ENCODE results near the gene STAT1.

STAT1 gene

GRCh38 chr2:190947711-190948251, 66.2 kb downstream of the STAT1 start:
- DNase-seq (ENCODE audit: low spot score in 2 of 2) (no peak), ATAC-seq (replicated peaks; ENCODE audit: extremely low read depth, poor library complexity, severe bottlenecking) (peak; percentile 84)
- Mint-ChIP-seq H3K36me3 (ENCODE audit: insufficient read depth) (no peaks in the 10 kb centered on the region), H3K27me3 (no peaks in the 10 kb centered on the region), H3K4me3 (peak overlapping the region; percentile 30), H3K9me3 (no peaks in the 10 kb centered on the region), H3K27ac (ENCODE audit: low read depth) (peak overlapping the region; percentile 55), H3K4me1 (peaks cover 12% of the 10 kb centered on the region)

DNA sequence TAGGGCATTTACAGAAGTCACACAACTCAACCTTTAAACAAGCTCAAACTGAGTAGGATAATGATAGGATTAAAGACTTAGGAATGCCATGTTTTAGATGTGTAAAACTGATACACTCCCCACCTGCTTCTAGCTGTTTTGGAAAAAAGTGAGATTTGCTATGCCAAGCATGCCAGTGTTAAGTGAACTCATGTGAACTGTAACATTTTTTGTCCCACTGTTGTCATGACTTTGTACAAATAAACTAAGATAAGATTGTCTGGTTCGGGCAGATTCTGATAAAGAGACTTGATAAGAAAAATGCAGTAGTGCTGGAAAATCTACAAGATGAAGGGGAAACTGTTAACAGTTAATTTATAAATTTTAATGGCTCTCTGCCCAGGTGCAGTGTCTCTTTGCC, 66.8 kb downstream of the STAT1 start:
- Mint-ChIP-seq H3K4me1 (peaks cover 12% of the 10 kb centered on the region), H3K4me3 (no peak overlapping the region), H3K27me3 (no peaks in the 10 kb centered on the region), H3K9me3 (no peaks in the 10 kb centered on the region), H3K27ac (ENCODE audit: low read depth) (no peak overlapping the region), H3K36me3 (ENCODE audit: insufficient read depth) (no peaks in the 10 kb centered on the region)
- no peak for DNase-seq (ENCODE audit: low spot score in 2 of 2)
- ATAC-seq (replicated peaks; ENCODE audit: extremely low read depth, poor library complexity, severe bottlenecking), result no peak

- DNase-seq (ENCODE audit: low spot score in 2 of 2) (no peak), ATAC-seq (replicated peaks; ENCODE audit: extremely low read depth, poor library complexity, severe bottlenecking) (no peak)
- Mint-ChIP-seq H3K9me3 (no peaks in the 10 kb centered on the region), H3K4me1 (peaks cover 12% of the 10 kb centered on the region), H3K4me3 (no peak overlapping the region), H3K27me3 (no peaks in the 10 kb centered on the region), H3K36me3 (ENCODE audit: insufficient read depth) (peaks cover 2% of the 10 kb centered on the region), H3K27ac (ENCODE audit: low read depth) (no peak overlapping the region)
Measured at GRCh38 chr2:190943706-190944105, 70.3 kb downstream of the STAT1 start.

DNA sequence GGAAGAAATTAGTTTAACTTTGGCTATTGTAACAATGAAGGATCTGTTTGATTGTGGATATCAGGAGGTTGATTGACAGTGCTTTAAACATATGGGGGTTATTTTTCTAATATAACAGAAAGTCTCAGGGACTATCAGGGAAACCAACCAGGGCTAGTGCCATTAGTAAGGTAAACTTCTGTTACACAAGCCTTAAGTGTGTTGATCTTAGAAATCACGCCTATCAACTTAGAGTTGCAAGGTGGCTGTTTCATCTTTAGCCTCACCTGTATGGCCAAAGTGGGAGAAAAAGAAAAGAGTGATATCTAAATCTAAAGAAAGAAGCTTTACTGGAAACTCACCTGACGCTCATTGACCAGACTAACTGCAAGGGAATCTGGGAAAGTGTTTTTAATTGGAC, 71.3 kb downstream of the STAT1 start:
- DNase-seq (ENCODE audit: low spot score in 2 of 2) (no peak), ATAC-seq (replicated peaks; ENCODE audit: extremely low read depth, poor library complexity, severe bottlenecking) (no peak)
- Mint-ChIP-seq H3K27ac (ENCODE audit: low read depth) (no peak overlapping the region), H3K27me3 (no peaks in the 10 kb centered on the region), H3K9me3 (no peaks in the 10 kb centered on the region), H3K36me3 (ENCODE audit: insufficient read depth) (peaks cover 2% of the 10 kb centered on the region), H3K4me1 (peaks cover 9% of the 10 kb centered on the region), H3K4me3 (no peak overlapping the region)

- Mint-ChIP-seq H3K27ac (ENCODE audit: low read depth) (no peak overlapping the region), H3K9me3 (no peaks in the 10 kb centered on the region), H3K4me1 (peaks cover 3% of the 10 kb centered on the region), H3K4me3 (no peak overlapping the region), H3K36me3 (ENCODE audit: insufficient read depth) (peaks cover 4% of the 10 kb centered on the region), H3K27me3 (no peaks in the 10 kb centered on the region)
- DNase-seq (ENCODE audit: low spot score in 2 of 2) (no peak), ATAC-seq (replicated peaks; ENCODE audit: extremely low read depth, poor library complexity, severe bottlenecking) (no peak)
Measured at GRCh38 chr2:190941571-190941970, 72.4 kb downstream of the STAT1 start.

- H3K4me3 Mint-ChIP-seq, result no peak overlapping the region
- no peaks in the 10 kb centered on the region for H3K9me3 Mint-ChIP-seq
- no peaks in the 10 kb centered on the region for H3K4me1 Mint-ChIP-seq
- no peak overlapping the region for H3K27ac Mint-ChIP-seq (ENCODE audit: low read depth)
- DNase-seq (ENCODE audit: low spot score in 2 of 2), result no peak
- H3K27me3 Mint-ChIP-seq, result no peaks in the 10 kb centered on the region
- ATAC-seq (replicated peaks; ENCODE audit: extremely low read depth, poor library complexity, severe bottlenecking), result no peak
- peaks cover 4% of the 10 kb centered on the region for H3K36me3 Mint-ChIP-seq (ENCODE audit: insufficient read depth)
Measured at GRCh38 chr2:190940454-190940853, 73.5 kb downstream of the STAT1 start.

DNA sequence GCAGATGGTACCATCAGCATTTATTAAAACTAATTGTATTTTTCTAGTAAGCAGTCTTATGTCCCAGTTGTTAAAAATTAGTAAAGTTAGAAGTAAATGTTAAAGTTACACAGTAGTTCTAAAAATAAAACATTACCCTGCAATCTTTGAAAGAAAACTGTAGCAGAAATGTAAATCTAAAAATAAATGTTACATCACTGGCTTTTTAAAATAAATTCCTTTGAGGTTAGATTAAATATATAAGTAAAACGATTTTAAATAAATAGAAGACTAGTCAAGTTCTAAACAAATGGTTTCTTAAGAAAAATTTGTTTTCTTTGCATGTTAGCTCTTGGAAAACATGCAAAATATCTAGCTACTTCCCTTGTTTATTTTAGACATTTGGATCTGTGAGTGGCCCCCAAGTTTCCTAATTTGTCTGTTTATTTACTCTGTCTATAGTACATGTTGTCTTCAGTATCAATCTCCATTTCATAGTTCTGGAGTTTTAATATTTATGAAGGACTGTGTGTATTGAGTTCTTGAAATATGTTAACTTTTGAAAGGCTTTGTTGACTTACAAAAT, 75.1 kb downstream of the STAT1 start:
- Mint-ChIP-seq H3K4me1 (no peaks in the 10 kb centered on the region), H3K4me3 (no peak overlapping the region), H3K27ac (ENCODE audit: low read depth) (peak overlapping the region; percentile 36), H3K9me3 (no peaks in the 10 kb centered on the region), H3K36me3 (ENCODE audit: insufficient read depth) (peaks cover 8% of the 10 kb centered on the region), H3K27me3 (no peaks in the 10 kb centered on the region)
- DNase-seq (ENCODE audit: low spot score in 2 of 2) (no peak), ATAC-seq (replicated peaks; ENCODE audit: extremely low read depth, poor library complexity, severe bottlenecking) (no peak)

GRCh38 chr2:190935054-190935453, 78.9 kb downstream of the STAT1 start:
- peaks cover 20% of the 10 kb centered on the region for H3K36me3 Mint-ChIP-seq (ENCODE audit: insufficient read depth)
- H3K27me3 Mint-ChIP-seq, result no peaks in the 10 kb centered on the region
- DNase-seq (ENCODE audit: low spot score in 2 of 2) (no peak), ATAC-seq (replicated peaks; ENCODE audit: extremely low read depth, poor library complexity, severe bottlenecking) (no peak)
- no peaks in the 10 kb centered on the region for H3K9me3 Mint-ChIP-seq
- H3K4me1 Mint-ChIP-seq, result peaks cover 6% of the 10 kb centered on the region
- H3K27ac Mint-ChIP-seq (ENCODE audit: low read depth), result no peak overlapping the region
- H3K4me3 Mint-ChIP-seq, result no peak overlapping the region

DNA sequence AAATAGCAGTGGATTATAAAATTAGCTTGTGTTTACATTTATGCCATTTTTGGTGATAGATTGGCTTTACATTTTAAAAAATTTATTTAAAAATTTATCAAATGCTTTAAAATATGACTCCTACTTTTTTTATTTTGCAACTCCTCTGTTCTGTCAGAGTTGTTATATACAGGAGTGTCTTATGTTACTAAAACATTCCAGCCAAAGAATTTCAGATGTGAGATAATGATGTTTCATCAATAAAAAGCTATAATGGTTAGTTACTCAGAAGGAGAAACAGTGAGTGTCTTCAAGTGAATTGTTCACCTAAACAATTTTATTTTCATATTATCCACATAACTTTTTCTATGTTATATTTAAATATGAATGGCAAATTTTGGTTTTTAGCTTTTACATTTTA, 80.6 kb downstream of the STAT1 start:
- no peak for ATAC-seq (replicated peaks; ENCODE audit: extremely low read depth, poor library complexity, severe bottlenecking)
- Mint-ChIP-seq H3K4me1 (peaks cover 6% of the 10 kb centered on the region), H3K27me3 (no peaks in the 10 kb centered on the region), H3K36me3 (ENCODE audit: insufficient read depth) (peaks cover 32% of the 10 kb centered on the region), H3K9me3 (no peaks in the 10 kb centered on the region), H3K27ac (ENCODE audit: low read depth) (no peak overlapping the region), H3K4me3 (no peak overlapping the region)
- DNase-seq (ENCODE audit: low spot score in 2 of 2), result no peak

- Mint-ChIP-seq H3K27ac (ENCODE audit: low read depth) (no peak overlapping the region), H3K4me3 (no peak overlapping the region), H3K36me3 (ENCODE audit: insufficient read depth) (peaks cover 38% of the 10 kb centered on the region), H3K9me3 (no peaks in the 10 kb centered on the region), H3K27me3 (no peaks in the 10 kb centered on the region), H3K4me1 (peaks cover 6% of the 10 kb centered on the region)
- ATAC-seq (replicated peaks; ENCODE audit: extremely low read depth, poor library complexity, severe bottlenecking) (no peak), DNase-seq (ENCODE audit: low spot score in 2 of 2) (no peak)
Measured at GRCh38 chr2:190932514-190932913, 81.5 kb downstream of the STAT1 start.

DNA sequence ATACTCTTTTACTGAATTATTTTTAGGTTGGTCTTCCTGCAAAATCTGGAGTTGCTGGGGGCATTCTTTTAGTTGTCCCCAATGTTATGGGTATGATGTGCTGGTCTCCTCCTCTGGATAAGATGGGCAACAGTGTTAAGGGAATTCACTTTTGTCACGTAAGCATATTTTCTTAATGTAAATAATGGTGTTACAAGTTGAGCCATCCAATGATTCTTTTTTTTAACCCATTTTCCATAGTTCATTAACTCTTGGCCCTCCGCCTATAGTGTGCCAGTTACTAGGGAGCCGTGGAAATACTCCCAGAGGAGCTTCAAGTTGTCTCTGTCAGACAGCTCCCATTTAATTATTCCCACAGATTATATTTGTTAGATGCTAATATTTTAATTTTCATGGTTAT, 83.6 kb downstream of the STAT1 start:
- DNase-seq (ENCODE audit: low spot score in 2 of 2), result no peak
- H3K27ac Mint-ChIP-seq (ENCODE audit: low read depth), result no peak overlapping the region
- no peak for ATAC-seq (replicated peaks; ENCODE audit: extremely low read depth, poor library complexity, severe bottlenecking)
- H3K9me3 Mint-ChIP-seq, result no peaks in the 10 kb centered on the region
- no peaks in the 10 kb centered on the region for H3K27me3 Mint-ChIP-seq
- no peak overlapping the region for H3K4me3 Mint-ChIP-seq
- H3K36me3 Mint-ChIP-seq (ENCODE audit: insufficient read depth), result peaks cover 49% of the 10 kb centered on the region
- peaks cover 6% of the 10 kb centered on the region for H3K4me1 Mint-ChIP-seq

- H3K4me1 Mint-ChIP-seq, result peaks cover 6% of the 10 kb centered on the region
- peaks cover 52% of the 10 kb centered on the region for H3K36me3 Mint-ChIP-seq (ENCODE audit: insufficient read depth)
- H3K27me3 Mint-ChIP-seq, result no peaks in the 10 kb centered on the region
- no peak for DNase-seq (ENCODE audit: low spot score in 2 of 2)
- no peaks in the 10 kb centered on the region for H3K9me3 Mint-ChIP-seq
- ATAC-seq (replicated peaks; ENCODE audit: extremely low read depth, poor library complexity, severe bottlenecking), result no peak
- no peak overlapping the region for H3K4me3 Mint-ChIP-seq
- no peak overlapping the region for H3K27ac Mint-ChIP-seq (ENCODE audit: low read depth)
Measured at GRCh38 chr2:190929919-190930318, 84.1 kb downstream of the STAT1 start.

GRCh38 chr2:190927301-190927700, 86.7 kb downstream of the STAT1 start:
- DNase-seq (ENCODE audit: low spot score in 2 of 2) (no peak), ATAC-seq (replicated peaks; ENCODE audit: extremely low read depth, poor library complexity, severe bottlenecking) (no peak)
- Mint-ChIP-seq H3K36me3 (ENCODE audit: insufficient read depth) (peaks cover 64% of the 10 kb centered on the region), H3K4me1 (peaks cover 14% of the 10 kb centered on the region), H3K27ac (ENCODE audit: low read depth) (peak overlapping the region; percentile 10), H3K27me3 (no peaks in the 10 kb centered on the region), H3K4me3 (no peak overlapping the region), H3K9me3 (no peaks in the 10 kb centered on the region)
